AG10803 (cell line): Measurements from ENCODE around the gene NSUN2.

Experiments
- DNase-seq: peaks from one replicate; pipeline ENCODE4 v3.0.0; 2010; ENCODE audit warnings: low read depth
- H3K4me3 ChIP-seq: 2 replicates; pipeline ENCODE4 v1.5.1; 2011; ENCODE audit warnings: mild to moderate bottlenecking, low read length, control low read depth
- TF ChIP-seq, protein P1 (sequence below): conservative IDR thresholded peaks from 2 replicates; pipeline ENCODE4 v1.5.1; 2011; ENCODE audit warnings: mild to moderate bottlenecking, low read length, control low read depth, inconsistent platforms

NSUN2 gene

DNA sequence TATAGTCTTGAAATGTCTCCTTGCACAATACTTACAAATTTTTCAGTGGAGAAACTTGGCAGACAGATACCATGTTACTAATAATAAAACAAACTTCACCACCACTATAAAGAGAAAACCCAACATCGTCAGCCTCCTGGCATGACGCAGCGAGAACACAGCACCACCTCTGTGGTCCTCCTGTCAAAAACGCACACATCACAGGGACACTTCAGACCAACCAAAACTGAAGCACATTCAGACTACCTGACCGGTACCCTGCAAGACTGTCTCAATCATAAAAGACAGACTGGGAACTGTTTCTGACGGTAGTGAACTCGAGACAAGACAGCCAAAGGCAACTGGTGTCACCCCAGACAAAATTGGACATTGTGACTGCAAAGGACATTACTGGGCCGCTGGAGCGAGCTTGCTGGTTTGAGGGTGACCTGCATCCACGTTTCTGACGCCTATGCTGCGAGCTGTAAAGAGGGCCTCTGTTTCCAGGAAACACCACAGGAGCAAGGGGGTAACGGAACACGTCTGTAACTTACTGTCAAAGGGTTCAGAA, 34.4 kb downstream of the NSUN2 start:
- TF ChIP-seq, protein P1, sequence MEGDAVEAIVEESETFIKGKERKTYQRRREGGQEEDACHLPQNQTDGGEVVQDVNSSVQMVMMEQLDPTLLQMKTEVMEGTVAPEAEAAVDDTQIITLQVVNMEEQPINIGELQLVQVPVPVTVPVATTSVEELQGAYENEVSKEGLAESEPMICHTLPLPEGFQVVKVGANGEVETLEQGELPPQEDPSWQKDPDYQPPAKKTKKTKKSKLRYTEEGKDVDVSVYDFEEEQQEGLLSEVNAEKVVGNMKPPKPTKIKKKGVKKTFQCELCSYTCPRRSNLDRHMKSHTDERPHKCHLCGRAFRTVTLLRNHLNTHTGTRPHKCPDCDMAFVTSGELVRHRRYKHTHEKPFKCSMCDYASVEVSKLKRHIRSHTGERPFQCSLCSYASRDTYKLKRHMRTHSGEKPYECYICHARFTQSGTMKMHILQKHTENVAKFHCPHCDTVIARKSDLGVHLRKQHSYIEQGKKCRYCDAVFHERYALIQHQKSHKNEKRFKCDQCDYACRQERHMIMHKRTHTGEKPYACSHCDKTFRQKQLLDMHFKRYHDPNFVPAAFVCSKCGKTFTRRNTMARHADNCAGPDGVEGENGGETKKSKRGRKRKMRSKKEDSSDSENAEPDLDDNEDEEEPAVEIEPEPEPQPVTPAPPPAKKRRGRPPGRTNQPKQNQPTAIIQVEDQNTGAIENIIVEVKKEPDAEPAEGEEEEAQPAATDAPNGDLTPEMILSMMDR = no peak
- peak; percentile 37 for DNase-seq
- H3K4me3 ChIP-seq = no peak overlapping the region

DNA sequence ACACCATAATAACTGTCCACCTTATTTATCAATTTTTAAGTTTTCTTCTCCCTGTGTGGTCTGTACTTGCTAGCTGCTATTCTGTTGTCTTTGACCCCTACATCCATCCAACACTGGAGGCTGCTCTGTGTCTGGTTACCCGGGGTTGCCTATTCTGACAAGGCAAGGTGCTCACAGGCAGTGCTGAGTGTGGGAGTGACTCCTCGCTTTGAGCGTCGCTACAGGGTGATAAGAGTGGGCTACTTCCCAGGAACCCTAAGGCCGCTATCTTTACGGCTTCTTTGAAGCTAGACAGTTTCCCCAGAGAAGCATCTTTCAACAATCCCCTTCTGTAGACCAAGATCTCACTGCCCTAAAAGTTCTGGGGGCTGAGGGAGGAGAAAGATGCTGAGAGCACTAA, 35.3 kb downstream of the NSUN2 start:
- TF ChIP-seq, protein P1 = no peak
- no peak overlapping the region for H3K4me3 ChIP-seq
- no peak for DNase-seq

DNA sequence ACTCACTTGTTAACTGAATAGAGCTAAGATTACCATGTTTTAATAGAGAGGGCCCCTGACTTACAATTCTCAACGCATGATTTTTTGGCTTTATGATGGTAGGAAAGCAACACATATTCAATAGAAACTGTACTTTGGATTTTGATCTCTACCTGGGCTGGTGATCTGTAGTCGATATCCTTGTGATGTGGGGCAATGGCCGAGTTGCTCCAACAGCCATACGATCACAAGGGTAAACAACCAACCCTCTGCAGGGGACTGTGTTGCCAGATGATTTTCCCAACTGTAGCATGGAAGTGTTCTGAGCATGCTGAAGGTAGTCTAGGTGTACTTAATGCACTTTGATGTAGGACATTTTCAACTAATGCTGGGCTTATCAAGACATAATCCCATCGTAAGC, 36.5 kb downstream of the NSUN2 start:
- no peak overlapping the region for H3K4me3 ChIP-seq
- DNase-seq = no peak
- TF ChIP-seq, protein P1 = no peak

DNA sequence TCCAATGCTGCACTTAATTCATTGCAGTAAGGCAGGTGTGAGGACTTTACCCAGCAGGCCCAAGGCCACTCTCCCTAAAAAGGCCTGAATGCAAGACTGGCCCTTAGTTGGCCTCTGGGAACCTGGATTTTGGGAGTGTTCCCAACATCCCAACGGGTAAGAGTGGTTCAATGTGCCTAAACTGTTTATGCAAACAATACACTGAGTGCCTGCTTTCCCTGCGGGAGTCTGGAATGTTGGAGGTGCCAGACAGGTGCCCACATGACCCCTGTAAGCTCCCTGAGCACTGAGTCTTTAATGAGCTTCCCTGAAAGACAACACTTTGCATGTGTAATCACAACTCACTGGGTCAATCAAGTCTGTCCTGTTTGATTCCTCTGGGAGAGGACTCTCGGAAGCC, 37.4 kb downstream of the NSUN2 start:
- no peak overlapping the region for H3K4me3 ChIP-seq
- TF ChIP-seq, protein P1 = no peak
- no peak for DNase-seq

DNA sequence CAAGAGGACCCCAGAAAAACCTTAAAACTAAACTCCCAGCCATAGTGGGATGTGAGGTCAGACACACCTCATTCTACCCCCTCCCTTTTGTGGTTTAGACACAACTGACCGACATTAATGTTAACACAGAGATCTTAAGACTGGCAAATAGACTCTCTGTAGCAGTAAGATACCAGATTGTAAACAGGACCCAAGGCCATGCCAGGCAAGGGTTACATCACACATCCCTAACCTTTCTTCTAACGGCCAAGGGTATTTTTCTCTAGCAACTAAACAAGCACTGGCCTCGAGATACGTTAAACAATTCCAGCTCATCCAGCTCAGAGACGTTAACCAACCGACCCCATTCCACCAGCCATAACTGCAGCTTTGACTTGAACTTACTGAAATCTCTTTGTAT, 38.8 kb downstream of the NSUN2 start:
- no peak for DNase-seq
- TF ChIP-seq, protein P1 = no peak
- H3K4me3 ChIP-seq = no peak overlapping the region

DNA sequence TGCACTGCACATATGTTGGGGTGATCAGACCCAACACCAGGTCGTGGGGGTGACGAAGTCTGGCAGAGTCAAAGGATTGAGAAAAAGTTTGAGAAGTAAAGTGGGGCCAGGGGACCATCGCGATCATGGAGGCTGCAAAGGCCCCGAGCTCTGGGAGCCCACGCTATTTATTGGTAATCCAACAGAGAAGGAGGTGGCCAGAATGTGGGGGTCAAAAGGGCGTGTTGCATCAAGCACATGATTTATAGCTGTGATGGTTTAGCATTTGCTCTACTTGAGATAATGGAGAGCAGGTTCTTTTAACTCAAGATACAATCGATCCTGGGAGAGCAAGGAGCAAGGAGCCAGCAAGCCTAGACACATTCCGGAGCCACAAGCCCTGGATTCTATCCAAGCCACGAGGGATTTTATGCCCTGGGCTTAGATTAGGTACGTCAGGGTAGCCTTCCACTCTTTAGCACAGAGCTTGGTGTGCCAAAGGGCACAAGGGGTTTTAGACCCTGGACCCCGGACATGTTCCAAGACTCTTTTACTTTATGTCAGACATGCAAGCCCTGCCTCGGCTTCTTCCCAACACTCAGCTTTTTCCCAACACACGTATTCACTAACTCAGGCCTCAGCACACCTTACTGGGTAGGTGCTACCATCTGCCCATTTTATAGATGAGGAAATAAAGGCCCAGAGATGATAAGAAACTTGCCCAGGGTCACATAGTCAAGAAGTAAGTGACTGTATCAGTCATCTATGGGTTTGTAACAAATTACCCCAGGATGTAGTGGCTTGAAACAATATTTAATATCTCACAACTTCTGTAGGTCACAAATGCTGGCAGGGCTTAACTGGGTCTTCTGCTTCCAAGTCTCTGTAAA, 39.5 kb downstream of the NSUN2 start:
- no peak overlapping the region for H3K4me3 ChIP-seq
- TF ChIP-seq, protein P1 = no peak
- no peak for DNase-seq

DNA sequence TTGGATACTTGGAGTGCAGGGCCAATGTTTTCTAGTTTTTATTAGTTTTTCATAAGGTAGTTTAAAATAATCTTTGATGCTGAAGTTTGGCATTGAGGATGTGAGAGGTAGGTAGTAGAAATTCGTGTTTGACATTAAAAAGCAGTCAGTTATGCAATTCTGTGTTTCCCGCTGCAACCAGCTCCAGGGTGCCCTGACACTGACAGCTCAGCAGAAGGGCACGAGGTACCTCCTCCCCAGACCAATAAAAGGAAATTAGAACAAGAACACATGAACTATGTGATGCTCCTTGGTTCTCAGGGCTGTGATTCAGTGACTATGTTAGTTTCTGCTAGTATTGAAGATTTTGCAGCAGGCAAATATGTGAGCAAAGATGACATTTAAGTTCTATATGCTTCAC, 40.2 kb downstream of the NSUN2 start:
- no peak overlapping the region for H3K4me3 ChIP-seq
- peak; percentile 35 for DNase-seq
- TF ChIP-seq, protein P1 = no peak
